Upper lobe of left lung (tissue), 4 donors: ENCODE measurements around the gene GPC2.

Experiments used
- CTCF ChIP-seq, 6 experiments: fragments of 450-650 bp in 4 of 6; fragments of 200-600 bp in 2 of 6; sonication (generic) in 2 of 6; IDR thresholded peaks; one replicate each; pipeline ENCODE4 v1.5.1; 2016 to 2019; ENCODE audit warnings: antibody characterized with exemption in 6 of 6
- POLR2A ChIP-seq, 4 donors: fragments of 450-650 bp; IDR thresholded peaks; one replicate each; pipeline ENCODE4 v1.5.1; 2016 to 2017; ENCODE audit warnings: antibody characterized with exemption in 4 of 4, mild to moderate bottlenecking in 2 of 4
- POLR2AphosphoS5 ChIP-seq, 2 donors: sonication (generic); formaldehyde crosslinking; IDR thresholded peaks; one replicate each; pipeline ENCODE4 v1.5.1; 2017; ENCODE audit warnings: antibody characterized with exemption in 2 of 2

- TF ChIP-seq CTCF (IDR thresholded peaks at IDR 0.05) (no peak), POLR2AphosphoS5 (IDR thresholded peaks at IDR 0.05) (no peak), POLR2A (IDR thresholded peaks at IDR 0.05) (no peak)
Measured at GRCh38 chr7:100169147-100169850, 7.9 kb downstream of the GPC2 start.
